ENCODE results near the gene GJC1.

Gene GJC1

DNA sequence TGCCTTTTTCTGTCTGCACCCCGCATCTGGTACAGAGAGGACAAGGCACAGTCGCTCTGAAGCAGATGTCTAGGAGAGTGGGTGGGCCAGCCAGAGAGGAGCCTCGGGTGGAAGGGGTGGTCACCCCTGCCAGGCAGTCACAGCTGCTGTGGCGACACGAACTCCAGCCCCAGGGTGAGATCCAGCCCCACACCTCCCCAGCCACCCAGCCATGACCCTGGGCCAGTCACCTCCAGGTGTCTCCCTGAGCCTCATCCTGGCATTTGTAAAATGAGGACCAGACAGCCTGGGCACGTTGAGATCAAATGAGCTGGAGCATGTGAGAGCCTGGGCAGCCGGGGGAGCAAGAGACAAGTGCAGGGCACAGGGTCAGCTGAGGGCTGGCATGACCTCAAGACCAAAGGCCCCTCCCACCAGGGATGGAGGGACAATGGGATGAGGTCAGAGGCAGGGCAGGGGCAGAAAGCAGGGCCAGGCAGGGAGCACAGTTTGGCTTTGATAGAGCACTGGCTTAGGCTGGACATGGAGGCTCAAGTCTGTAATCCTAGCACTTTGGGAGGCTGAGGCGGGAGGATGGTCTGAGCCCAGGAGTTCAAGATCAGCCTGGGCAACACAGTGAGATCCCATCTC, 63.6 kb downstream of the GJC1 start:
- Histone ChIP-seq H3K27me3 (ENCODE audit: insufficient read depth, low read depth, severe bottlenecking) (no peaks in the 10 kb centered on the region), H3K9me3 (ENCODE audit: severe bottlenecking) (no peaks in the 10 kb centered on the region), H3K27ac (peak overlapping the region; percentile 80), H3K36me3 (peaks cover 6% of the 10 kb centered on the region; the same call in 1 of the 2 replicates), H3K4me3 (ENCODE audit: low read depth, low read length) (no peak overlapping the region)
- no peak for DNase-seq
- TF ChIP-seq, protein P1, sequence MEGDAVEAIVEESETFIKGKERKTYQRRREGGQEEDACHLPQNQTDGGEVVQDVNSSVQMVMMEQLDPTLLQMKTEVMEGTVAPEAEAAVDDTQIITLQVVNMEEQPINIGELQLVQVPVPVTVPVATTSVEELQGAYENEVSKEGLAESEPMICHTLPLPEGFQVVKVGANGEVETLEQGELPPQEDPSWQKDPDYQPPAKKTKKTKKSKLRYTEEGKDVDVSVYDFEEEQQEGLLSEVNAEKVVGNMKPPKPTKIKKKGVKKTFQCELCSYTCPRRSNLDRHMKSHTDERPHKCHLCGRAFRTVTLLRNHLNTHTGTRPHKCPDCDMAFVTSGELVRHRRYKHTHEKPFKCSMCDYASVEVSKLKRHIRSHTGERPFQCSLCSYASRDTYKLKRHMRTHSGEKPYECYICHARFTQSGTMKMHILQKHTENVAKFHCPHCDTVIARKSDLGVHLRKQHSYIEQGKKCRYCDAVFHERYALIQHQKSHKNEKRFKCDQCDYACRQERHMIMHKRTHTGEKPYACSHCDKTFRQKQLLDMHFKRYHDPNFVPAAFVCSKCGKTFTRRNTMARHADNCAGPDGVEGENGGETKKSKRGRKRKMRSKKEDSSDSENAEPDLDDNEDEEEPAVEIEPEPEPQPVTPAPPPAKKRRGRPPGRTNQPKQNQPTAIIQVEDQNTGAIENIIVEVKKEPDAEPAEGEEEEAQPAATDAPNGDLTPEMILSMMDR (IDR thresholded peaks at IDR 0.05; ENCODE audit: low read depth, low read length), result no peak

DNA sequence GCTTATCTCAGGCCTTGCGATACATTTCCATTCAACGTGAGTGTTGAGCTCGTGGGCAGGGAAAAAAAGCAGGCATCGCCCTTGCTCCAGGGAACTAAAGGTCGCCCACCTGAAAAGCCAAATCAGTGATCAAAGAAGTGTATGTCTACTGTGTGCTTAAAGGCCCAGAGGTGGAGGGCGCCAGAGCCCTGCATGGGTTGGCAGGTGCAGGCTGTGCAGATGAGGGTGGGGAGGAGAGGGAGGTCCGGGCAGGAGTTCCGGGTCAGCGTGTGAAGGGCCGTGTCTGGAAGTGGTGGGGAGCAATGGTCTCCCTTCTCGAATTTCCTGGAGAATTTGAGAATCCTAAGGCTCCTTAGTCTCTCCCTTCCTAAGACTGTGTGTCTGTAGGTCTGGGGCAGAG, 64.1 kb downstream of the GJC1 start:
- TF ChIP-seq, protein P1 (IDR thresholded peaks at IDR 0.05; ENCODE audit: low read depth, low read length), result peak; percentile 20; the same call in 1 of the 2 replicates
- H3K4me3 ChIP-seq (ENCODE audit: low read depth, low read length), result no peak overlapping the region

DNA sequence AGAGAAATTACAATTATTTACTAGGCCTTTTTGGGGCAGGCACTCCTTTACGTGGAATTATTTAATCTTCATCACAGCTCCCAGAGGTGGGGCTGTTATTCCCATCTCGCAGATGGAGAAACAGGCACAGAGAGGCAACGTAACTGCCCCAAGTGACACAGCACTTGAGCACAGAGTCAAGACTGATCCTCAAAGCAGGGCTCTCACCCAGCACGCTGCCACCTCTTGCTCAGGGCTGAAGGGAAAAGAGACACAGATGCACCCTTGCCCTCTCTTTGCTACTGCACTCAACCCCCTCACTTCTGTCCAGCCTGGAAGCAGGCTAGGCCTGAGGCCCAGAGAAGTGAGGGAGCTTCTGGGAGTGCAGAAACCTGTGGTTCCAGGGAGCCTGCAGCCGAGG, 66.9 kb downstream of the GJC1 start:
- TF ChIP-seq, protein P1 (IDR thresholded peaks at IDR 0.05; ENCODE audit: low read depth, low read length), result no peak
- H3K36me3 ChIP-seq, result 0 out of 2 replicates have a peak, but pooled peaks cover 3% of the 10 kb centered on the region
- H3K27me3 ChIP-seq (ENCODE audit: insufficient read depth, low read depth, severe bottlenecking), result no peaks in the 10 kb centered on the region
- H3K27ac ChIP-seq, result 0 out of 2 replicates have a peak overlapping the region, but pooled peaks have one; percentile 10
- H3K4me3 ChIP-seq (ENCODE audit: low read depth, low read length), result no peak overlapping the region
- DNase-seq, result no peak
- no peaks in the 10 kb centered on the region for H3K9me3 ChIP-seq (ENCODE audit: severe bottlenecking)

More for the DNA sequence above, 64.1 kb downstream of the GJC1 start:
- Histone ChIP-seq H3K27me3 (ENCODE audit: insufficient read depth, low read depth, severe bottlenecking) (no peaks in the 10 kb centered on the region), H3K9me3 (ENCODE audit: severe bottlenecking) (no peaks in the 10 kb centered on the region), H3K36me3 (peaks cover 6% of the 10 kb centered on the region; the same call in 1 of the 2 replicates), H3K27ac (peak overlapping the region; percentile 80)
- no peak for DNase-seq

DNA sequence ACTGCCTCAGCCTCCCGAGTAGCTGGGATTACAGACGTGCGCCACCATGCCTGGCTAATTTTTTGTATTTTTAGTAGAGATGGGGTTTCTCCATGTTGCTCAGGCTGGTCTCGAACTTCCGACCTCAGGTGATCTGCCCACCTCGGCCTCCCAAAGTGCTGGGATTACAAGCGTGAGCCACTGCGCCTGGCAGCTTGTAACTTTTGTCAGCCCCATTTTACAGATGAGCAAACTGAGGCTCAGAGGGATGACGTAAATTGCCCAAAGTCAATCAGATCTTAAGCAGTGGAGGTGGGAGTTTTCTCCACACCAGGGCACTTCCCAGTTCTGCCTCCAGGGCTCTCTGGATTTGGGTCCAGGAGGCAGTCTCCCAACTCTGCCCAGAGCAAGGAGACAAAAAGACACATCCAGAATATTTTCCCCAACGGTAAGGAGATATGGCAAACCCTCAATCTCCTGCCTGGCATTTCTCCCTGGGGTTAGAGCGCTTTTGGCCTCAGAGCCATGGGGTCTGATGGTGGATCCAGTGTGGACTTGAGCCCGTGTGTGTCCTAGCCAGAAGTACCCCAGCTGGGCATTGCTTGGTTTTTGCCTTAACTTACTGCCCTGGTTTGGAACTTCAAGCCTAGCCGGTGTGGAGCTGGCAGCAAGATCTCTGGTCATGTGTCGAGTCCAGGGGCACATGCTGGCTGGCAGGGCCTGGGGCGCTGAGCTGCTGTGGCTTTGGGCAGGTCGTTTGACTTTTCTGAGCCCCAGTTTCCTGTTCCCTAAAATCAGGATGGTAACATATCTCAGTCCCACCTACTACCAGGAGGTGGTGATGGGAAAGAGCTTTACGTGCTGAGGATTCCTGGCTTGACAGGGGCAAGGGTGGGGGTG, 67.9 kb downstream of the GJC1 start:
- no peaks in the 10 kb centered on the region for H3K27me3 ChIP-seq (ENCODE audit: insufficient read depth, low read depth, severe bottlenecking)
- DNase-seq, result no peak
- H3K27ac ChIP-seq, result no peak overlapping the region
- H3K36me3 ChIP-seq, result 0 out of 2 replicates have a peak, but pooled peaks cover 3% of the 10 kb centered on the region
- H3K9me3 ChIP-seq (ENCODE audit: severe bottlenecking), result no peaks in the 10 kb centered on the region
- H3K4me3 ChIP-seq (ENCODE audit: low read depth, low read length), result no peak overlapping the region
- TF ChIP-seq, protein P1 (IDR thresholded peaks at IDR 0.05; ENCODE audit: low read depth, low read length), result no peak

DNA sequence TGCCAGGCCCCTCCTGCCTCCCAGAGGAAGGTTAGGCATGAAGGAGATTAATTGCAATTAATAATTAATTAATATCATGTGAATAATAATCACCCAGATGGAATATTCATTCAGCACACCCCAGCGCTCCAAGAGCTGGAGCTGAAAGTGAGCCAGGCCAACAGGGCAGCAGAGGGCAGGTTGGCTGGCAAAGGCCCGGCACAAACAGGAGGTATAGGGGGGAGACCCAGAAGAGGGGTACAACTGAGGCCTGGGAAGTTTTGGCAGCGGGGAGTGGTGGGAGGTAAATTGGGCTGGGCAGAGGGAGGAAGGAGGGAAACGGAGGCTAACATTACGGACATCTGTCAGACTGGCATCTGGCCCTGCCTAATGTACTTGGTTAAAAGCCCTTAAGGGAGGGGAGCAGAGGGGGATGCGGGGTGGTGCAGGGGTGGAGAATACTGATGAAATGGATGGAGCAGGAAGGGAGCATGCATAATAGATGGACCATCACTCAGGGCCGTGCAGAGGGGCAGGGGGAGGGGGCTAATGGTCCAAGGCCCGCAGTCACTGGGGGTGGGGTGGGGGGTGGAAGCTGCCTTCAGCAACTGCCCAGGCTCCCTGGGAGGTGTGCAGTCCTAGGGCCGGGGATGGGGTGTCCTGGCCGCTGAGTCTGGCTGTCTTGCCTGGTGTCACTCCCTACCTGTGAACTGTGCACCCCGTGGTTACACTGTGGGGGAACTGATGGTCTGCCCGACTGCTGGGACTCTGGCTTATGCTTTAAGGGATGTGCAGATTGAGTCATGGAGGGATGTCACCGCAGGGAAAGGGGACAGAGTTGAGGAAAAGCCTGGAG, 69.4 kb downstream of the GJC1 start:
- no peak overlapping the region for H3K4me3 ChIP-seq (ENCODE audit: low read depth, low read length)
- 0 out of 2 replicates have a peak, but pooled peaks cover 3% of the 10 kb centered on the region for H3K36me3 ChIP-seq
- TF ChIP-seq, protein P1 (IDR thresholded peaks at IDR 0.05; ENCODE audit: low read depth, low read length), result no peak
- DNase-seq, result no peak
- no peaks in the 10 kb centered on the region for H3K9me3 ChIP-seq (ENCODE audit: severe bottlenecking)
- no peaks in the 10 kb centered on the region for H3K27me3 ChIP-seq (ENCODE audit: insufficient read depth, low read depth, severe bottlenecking)
- H3K27ac ChIP-seq, result no peak overlapping the region
